Mesothelial cell of epicardium (in vitro differentiated cells): Measurements from ENCODE around the gene KCNJ10. TPM values are rescaled to one million over a fixed set of nuclear protein-coding genes. Genes with fewer than 3 reads are reported as not detected.

ENCODE experiments used
- DNase-seq, 2 experiments: peaks; one replicate each; pipeline ENCODE4 v3.0.0; 2021; ENCODE audit warnings: low spot score in 2 of 2; ENCODE audit not compliant: unreplicated experiment in 2 of 2
- H3K27ac Mint-ChIP-seq: 2 replicates; pipeline ENCODE4 v1.8.0; 2021; ENCODE audit warnings: mixed read lengths
- H3K27me3 Mint-ChIP-seq: 2 replicates; pipeline ENCODE4 v1.8.0; 2021; ENCODE audit warnings: low read depth, mixed read lengths
- H3K36me3 Mint-ChIP-seq: 2 replicates; pipeline ENCODE4 v1.8.0; 2021; ENCODE audit warnings: mixed read lengths
- H3K4me1 Mint-ChIP-seq: 2 replicates; pipeline ENCODE4 v1.8.0; 2021; ENCODE audit warnings: mixed read lengths
- H3K4me3 Mint-ChIP-seq: 2 replicates; pipeline ENCODE4 v1.8.0; 2021; ENCODE audit warnings: mild to moderate bottlenecking, moderate library complexity, mixed read lengths
- H3K9me3 Mint-ChIP-seq: 2 replicates; pipeline ENCODE4 v1.8.0; 2021; ENCODE audit warnings: mixed read lengths
- total RNA-seq: library from RNA; stranded (reverse); gene quantifications from 3 replicates; pipeline ENCODE4 v1.2.1, GENCODE V29; 2021
- TF ChIP-seq, protein P1 (sequence below): fragments of 200-600 bp; sonication (generic); IDR thresholded peaks from one replicate; pipeline ENCODE4 v1.5.0; 2021; ENCODE audit warnings: antibody characterized with exemption; ENCODE audit not compliant: unreplicated experiment

Gene KCNJ10
- total RNA-seq, 1 donor from 2014 or later = 0.27 TPM

DNA sequence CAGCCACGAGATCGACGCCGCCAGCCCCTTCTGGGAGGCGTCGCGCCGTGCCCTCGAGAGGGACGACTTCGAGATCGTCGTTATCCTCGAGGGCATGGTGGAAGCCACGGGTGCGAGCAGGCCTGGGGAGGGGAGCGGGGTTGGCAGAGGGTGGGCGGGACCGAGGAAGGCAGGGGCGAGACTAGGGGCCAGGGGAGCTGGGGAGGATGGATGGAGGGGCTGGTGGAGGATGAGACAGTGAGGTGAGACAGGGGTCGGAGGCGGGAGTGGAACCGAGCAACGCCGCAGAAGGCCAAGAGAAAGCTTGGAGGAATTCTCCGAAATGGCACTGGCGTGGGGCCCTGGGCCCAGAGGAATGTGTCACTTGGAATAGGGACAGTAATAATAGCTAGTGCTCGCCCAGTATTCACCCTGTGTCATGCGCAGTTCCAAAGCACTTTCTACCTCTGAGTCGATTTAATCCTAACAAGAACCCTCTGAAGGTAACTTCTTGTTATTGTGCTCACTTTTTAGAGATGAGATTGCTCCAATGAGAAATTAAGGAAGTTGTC lies 14.9 kb upstream of the KCNJ10 start:
- no peaks in the 10 kb centered on the region for H3K4me1 Mint-ChIP-seq
- no peak for DNase-seq
- TF ChIP-seq, protein P1, sequence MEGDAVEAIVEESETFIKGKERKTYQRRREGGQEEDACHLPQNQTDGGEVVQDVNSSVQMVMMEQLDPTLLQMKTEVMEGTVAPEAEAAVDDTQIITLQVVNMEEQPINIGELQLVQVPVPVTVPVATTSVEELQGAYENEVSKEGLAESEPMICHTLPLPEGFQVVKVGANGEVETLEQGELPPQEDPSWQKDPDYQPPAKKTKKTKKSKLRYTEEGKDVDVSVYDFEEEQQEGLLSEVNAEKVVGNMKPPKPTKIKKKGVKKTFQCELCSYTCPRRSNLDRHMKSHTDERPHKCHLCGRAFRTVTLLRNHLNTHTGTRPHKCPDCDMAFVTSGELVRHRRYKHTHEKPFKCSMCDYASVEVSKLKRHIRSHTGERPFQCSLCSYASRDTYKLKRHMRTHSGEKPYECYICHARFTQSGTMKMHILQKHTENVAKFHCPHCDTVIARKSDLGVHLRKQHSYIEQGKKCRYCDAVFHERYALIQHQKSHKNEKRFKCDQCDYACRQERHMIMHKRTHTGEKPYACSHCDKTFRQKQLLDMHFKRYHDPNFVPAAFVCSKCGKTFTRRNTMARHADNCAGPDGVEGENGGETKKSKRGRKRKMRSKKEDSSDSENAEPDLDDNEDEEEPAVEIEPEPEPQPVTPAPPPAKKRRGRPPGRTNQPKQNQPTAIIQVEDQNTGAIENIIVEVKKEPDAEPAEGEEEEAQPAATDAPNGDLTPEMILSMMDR = no peak
- H3K27me3 Mint-ChIP-seq = peaks cover 56% of the 10 kb centered on the region
- no peaks in the 10 kb centered on the region for H3K9me3 Mint-ChIP-seq
- H3K36me3 Mint-ChIP-seq = peaks cover 5% of the 10 kb centered on the region
- no peak overlapping the region for H3K27ac Mint-ChIP-seq
- no peak overlapping the region for H3K4me3 Mint-ChIP-seq

DNA sequence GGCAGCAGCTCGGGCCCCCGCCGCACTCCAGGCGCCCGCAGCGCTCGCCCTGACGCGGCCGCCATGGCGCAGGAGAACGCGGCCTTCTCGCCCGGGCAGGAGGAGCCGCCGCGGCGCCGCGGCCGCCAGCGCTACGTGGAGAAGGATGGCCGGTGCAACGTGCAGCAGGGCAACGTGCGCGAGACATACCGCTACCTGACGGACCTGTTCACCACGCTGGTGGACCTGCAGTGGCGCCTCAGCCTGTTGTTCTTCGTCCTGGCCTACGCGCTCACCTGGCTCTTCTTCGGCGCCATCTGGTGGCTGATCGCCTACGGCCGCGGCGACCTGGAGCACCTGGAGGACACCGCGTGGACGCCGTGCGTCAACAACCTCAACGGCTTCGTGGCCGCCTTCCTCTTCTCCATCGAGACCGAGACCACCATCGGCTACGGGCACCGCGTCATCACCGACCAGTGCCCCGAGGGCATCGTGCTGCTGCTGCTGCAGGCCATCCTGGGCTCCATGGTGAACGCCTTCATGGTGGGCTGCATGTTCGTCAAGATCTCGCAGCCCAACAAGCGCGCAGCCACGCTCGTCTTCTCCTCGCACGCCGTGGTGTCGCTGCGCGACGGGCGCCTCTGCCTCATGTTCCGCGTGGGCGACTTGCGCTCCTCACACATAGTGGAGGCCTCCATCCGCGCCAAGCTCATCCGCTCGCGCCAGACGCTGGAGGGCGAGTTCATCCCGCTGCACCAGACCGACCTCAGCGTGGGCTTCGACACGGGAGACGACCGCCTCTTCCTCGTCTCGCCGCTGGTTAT lies 14.2 kb upstream of the KCNJ10 start:
- DNase-seq = peak; percentile 50 to 78
- peak overlapping the region; percentile 48 for H3K4me3 Mint-ChIP-seq
- peaks cover 63% of the 10 kb centered on the region for H3K27me3 Mint-ChIP-seq
- TF ChIP-seq, protein P1 = peak; percentile 49
- no peaks in the 10 kb centered on the region for H3K9me3 Mint-ChIP-seq
- H3K36me3 Mint-ChIP-seq = peaks cover 5% of the 10 kb centered on the region
- H3K4me1 Mint-ChIP-seq = no peaks in the 10 kb centered on the region
- H3K27ac Mint-ChIP-seq = no peak overlapping the region

GRCh38 chr1:160082926-160083325 lies 13.0 kb upstream of the KCNJ10 start:
- H3K36me3 Mint-ChIP-seq = peaks cover 5% of the 10 kb centered on the region

GRCh38 chr1:160082487-160082886 lies 12.5 kb upstream of the KCNJ10 start:
- H3K9me3 Mint-ChIP-seq = no peaks in the 10 kb centered on the region
- no peak overlapping the region for H3K4me3 Mint-ChIP-seq
- TF ChIP-seq, protein P1 = no peak
- DNase-seq = no peak
- H3K27me3 Mint-ChIP-seq = peaks cover 73% of the 10 kb centered on the region
- no peaks in the 10 kb centered on the region for H3K4me1 Mint-ChIP-seq
- H3K36me3 Mint-ChIP-seq = peaks cover 5% of the 10 kb centered on the region
- H3K27ac Mint-ChIP-seq = no peak overlapping the region

More at GRCh38 chr1:160082926-160083325, 13.0 kb upstream of the KCNJ10 start:
- no peaks in the 10 kb centered on the region for H3K9me3 Mint-ChIP-seq
- peaks cover 72% of the 10 kb centered on the region for H3K27me3 Mint-ChIP-seq
- TF ChIP-seq, protein P1 = no peak
- no peak overlapping the region for H3K27ac Mint-ChIP-seq
- peak overlapping the region; percentile 38 for H3K4me3 Mint-ChIP-seq
- no peaks in the 10 kb centered on the region for H3K4me1 Mint-ChIP-seq
- no peak for DNase-seq

GRCh38 chr1:160081261-160081936 lies 11.4 kb upstream of the KCNJ10 start, which contains the start of gene KCNJ9:
KCNJ9 (plus strand) TSS chr1:160081538; CDS start chr1:160084031, 2,493 bp downstream.
- Mint-ChIP-seq H3K4me3 (no peak within 1 kb of the TSS), H3K27ac (no peak within 1 kb of the TSS), H3K9me3 (no peaks in the 10 kb centered on the region), H3K36me3 (no peaks in the 10 kb centered on the region), H3K27me3 (peaks cover 80% of the 10 kb centered on the region), H3K4me1 (no peaks in the 10 kb centered on the region)
- TF ChIP-seq, protein P1 = no peak
- no peak for DNase-seq
